Endothelial cell of umbilical vein (primary cell): ENCODE data around the gene ELMOD3. TPM values are rescaled to one million over a fixed set of nuclear protein-coding genes. Genes with fewer than 3 reads are reported as not detected.

Experiments used
- BruUV-seq: library from RNA; stranded (reverse); fragments of 400-500 nt; replicated peaks from 2 replicates; lab custom pipeline; 2021; lab: Mats Ljungman, UMichigan
- CTCF ChIA-PET: fragments of 300-600, 350-600 bp; sonication (Branson Sonifier 250); formaldehyde crosslinking; loops from one replicate; lab custom pipeline; 2021; ENCODE audit warnings: antibody characterized with exemption, inconsistent platforms; lab: Charles Lee
- POLR2A ChIA-PET: fragments of 300-600, 350-600 bp; sonication (Branson Sonifier 250); formaldehyde crosslinking; loops from one replicate; lab custom pipeline; 2021; ENCODE audit warnings: antibody characterized with exemption, inconsistent platforms; lab: Charles Lee
- DNase-seq: peaks from one replicate; pipeline ENCODE4 v3.0.0-alpha.2; 2011; ENCODE audit warnings: low read depth, low spot score
- FAIRE-seq: peaks from 2 replicates; lab custom pipeline; 2011; peaks lifted over from hg19 to GRCh38; lab: Jason Lieb, UNC
- H2AFZ ChIP-seq: 2 replicates; pipeline ENCODE4 v1.6.0; 2012; ENCODE audit warnings: low read depth, low read length, control low read depth, inconsistent platforms
- H3K27ac ChIP-seq: 2 replicates; pipeline ENCODE4 v1.5.1; 2011; ENCODE audit warnings: low read depth, mild to moderate bottlenecking, control low read depth, low read length, moderate library complexity; ENCODE audit not compliant: insufficient read depth
- H3K27me3 ChIP-seq, 2 experiments: 2 replicates each; pipeline versions ENCODE4 v1.6.0 to v1.6.1; 2011; ENCODE audit warnings: low read length in 2 of 2, mixed read lengths in 1 of 2; ENCODE audit not compliant: control insufficient read depth in 2 of 2, insufficient read depth in 2 of 2
- H3K36me3 ChIP-seq, 2 experiments: 2 replicates in 1 of 2; 3 replicates in 1 of 2; pipeline ENCODE4 v1.5.1; 2011; ENCODE audit warnings: low read length in 2 of 2, mild to moderate bottlenecking in 1 of 2, moderate library complexity in 1 of 2; ENCODE audit not compliant: control insufficient read depth in 2 of 2, insufficient read depth in 2 of 2; ENCODE audit errors: extremely low read depth in 1 of 2
- H3K4me1 ChIP-seq: 3 replicates; pipeline ENCODE4 v1.5.1; 2011; ENCODE audit warnings: mild to moderate bottlenecking, low read length; ENCODE audit not compliant: control insufficient read depth, insufficient read depth; ENCODE audit errors: extremely low read depth
- H3K4me2 ChIP-seq: 2 replicates; pipeline ENCODE4 v1.6.1; 2011; ENCODE audit warnings: low read length, control low read depth, mixed read lengths; ENCODE audit not compliant: insufficient read depth
- H3K4me3 ChIP-seq, 3 experiments: fragments of 200-600 bp in 1 of 3; sonication (generic), shearing (Covaris generic) in 1 of 3; replicated peaks in 1 of 3; 2 replicates each; pipeline ENCODE4 v1.5.1; 2011 to 2016; ENCODE audit warnings: control low read depth in 3 of 3, low read length in 3 of 3, mild to moderate bottlenecking in 2 of 3, inconsistent platforms in 1 of 3, low read depth in 1 of 3, moderate library complexity in 1 of 3; ENCODE audit not compliant: insufficient read depth in 1 of 3
- H3K79me2 ChIP-seq: 2 replicates; pipeline ENCODE4 v1.6.0; 2012; ENCODE audit warnings: low read length, inconsistent platforms; ENCODE audit not compliant: control insufficient read depth, insufficient read depth
- H3K9ac ChIP-seq: replicated peaks from 2 replicates; pipeline ENCODE3; 2011; ENCODE audit warnings: low read length, control low read depth; ENCODE audit not compliant: insufficient read depth; ENCODE audit errors: extremely low read depth
- H3K9me1 ChIP-seq: replicated peaks from 3 replicates; pipeline ENCODE4 v1.6.0; 2011; ENCODE audit warnings: mild to moderate bottlenecking, low read length; ENCODE audit not compliant: control insufficient read depth, insufficient read depth; ENCODE audit errors: extremely low read depth
- H3K9me3 ChIP-seq: replicated peaks from 2 replicates; pipeline ENCODE4 v1.5.1; 2012; ENCODE audit warnings: low read length, inconsistent platforms; ENCODE audit not compliant: control insufficient read depth, insufficient read depth
- H4K20me1 ChIP-seq: replicated peaks from 2 replicates; pipeline ENCODE3; 2011; ENCODE audit warnings: mild to moderate bottlenecking, low read length; ENCODE audit not compliant: control insufficient read depth, insufficient read depth; ENCODE audit errors: extremely low read depth
- EZH2 ChIP-seq: IDR thresholded peaks from 2 replicates; pipeline ENCODE4 v1.6.1; 2012; ENCODE audit warnings: borderline replicate concordance, low read depth, mild to moderate bottlenecking, moderate library complexity, low read length, inconsistent platforms; ENCODE audit not compliant: severe bottlenecking
- FOS ChIP-seq: IDR thresholded peaks from 2 replicates; pipeline ENCODE4 v1.6.1; 2011; ENCODE audit warnings: mild to moderate bottlenecking, low read length, moderate library complexity, borderline replicate concordance; ENCODE audit not compliant: insufficient read depth
- GATA2 ChIP-seq: IDR thresholded peaks from 2 replicates; pipeline ENCODE4 v1.7.0; 2011; ENCODE audit warnings: low read depth, mild to moderate bottlenecking, moderate library complexity, mixed read lengths, low read length; ENCODE audit not compliant: insufficient read length, insufficient read depth
- JUN ChIP-seq: IDR thresholded peaks from 2 replicates; pipeline ENCODE4 v1.6.1; 2011; ENCODE audit warnings: borderline replicate concordance, low read depth; ENCODE audit not compliant: insufficient read length, insufficient read depth
- MYC ChIP-seq: IDR thresholded peaks from one replicate; pipeline ENCODE4 v1.6.1; 2011; ENCODE audit warnings: mild to moderate bottlenecking, low read depth, low read length
- POLR2A ChIP-seq: IDR thresholded peaks from 2 replicates; pipeline ENCODE4 v1.6.1; 2012; ENCODE audit warnings: low read depth, mild to moderate bottlenecking, control low read depth, low read length
- POLR2AphosphoS5 ChIP-seq: IDR thresholded peaks from 2 replicates; pipeline ENCODE4 v1.6.1; 2012; ENCODE audit warnings: low read depth, mild to moderate bottlenecking, control low read depth, low read length, moderate library complexity; ENCODE audit not compliant: insufficient read depth
- dilution Hi-C: fragments of 300-500 bp; cut with MboI; formaldehyde crosslinking; loops from one replicate; pipeline ENCODE4 v1.15.0; 2019; ENCODE audit warnings: low sequenced_read_pairs; ENCODE audit not compliant: extremely low pct_ligation_motif_present
- intact Hi-C: fragments of 100-400 bp; cut with micrococcal nuclease; formaldehyde crosslinking; loops from one replicate; pipeline ENCODE4 v1.10.0; 2022
- polyA plus RNA-seq, 4 experiments: library from polyadenylated mRNA; depleted of rRNA in 3 of 4; stranded (reverse) in 3 of 4; unstranded in 1 of 4; fragments of >200 nt; gene quantifications; 2 replicates each; pipeline versions ENCODE4 v1.2.1 to v1.2.3, GENCODE V29; 2011 to 2012; ENCODE audit warnings: missing spikeins in 1 of 4
- total RNA-seq: library from RNA; stranded (reverse); gene quantifications from 2 replicates; pipeline ENCODE4 v1.2.3, GENCODE V29; 2021
- TF ChIP-seq, protein P1 (sequence below): IDR thresholded peaks from 2 replicates; pipeline ENCODE4 v1.6.1; 2011; ENCODE audit not compliant: insufficient read depth, insufficient read length
- TF ChIP-seq, protein P2 (sequence below), 2 donors: IDR thresholded peaks; 1 replicate in 1 of 2; 2 replicates in 1 of 2; pipeline ENCODE4 v1.5.1; 2011; ENCODE audit warnings: low read length in 2 of 2, mild to moderate bottlenecking in 2 of 2, moderate library complexity in 2 of 2, control low read depth in 1 of 2, inconsistent platforms in 1 of 2, low read depth in 1 of 2; ENCODE audit not compliant: insufficient read depth in 1 of 2; ENCODE audit errors: extremely low read depth in 1 of 2

ELMOD3 gene
- total and polyA plus RNA-seq, 2 donors (not counting 3 experiments of a cell fraction or from before 2014, with no cell fraction given) = 12.3 to 22.0 TPM

DNA sequence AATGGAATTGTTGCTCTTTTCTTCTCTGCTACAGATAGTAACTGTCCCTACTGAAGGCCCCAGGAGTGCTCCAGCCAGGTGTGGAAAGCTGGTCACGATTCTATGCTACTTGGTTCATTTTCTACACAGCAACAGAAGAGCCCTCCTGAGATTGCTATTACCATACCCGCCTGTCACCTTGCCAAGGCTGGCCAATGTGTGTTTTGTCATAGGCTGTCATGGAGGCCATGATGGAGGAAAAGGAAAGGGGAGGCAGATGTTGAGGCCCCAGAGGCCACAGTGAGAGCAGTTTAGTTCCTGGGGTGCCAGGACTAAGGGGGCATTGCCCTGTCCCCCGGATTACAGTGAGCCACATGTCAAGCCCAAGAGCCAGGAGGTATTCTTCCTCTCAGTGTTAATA, 952 bp downstream of the ELMOD3 start:
- no peak overlapping the region for H3K27ac ChIP-seq
- CTCF ChIA-PET = interaction anchor here (1.3 to 1.5 kb wide), 3 partner anchors 64 to 240 kb away, joined by 3 to 8 read pairs (median 5); partner anchors contain the start of gene RNF181

More for the DNA sequence above, 952 bp downstream of the ELMOD3 start:
- intact Hi-C loops = no loop called here
- DNase-seq (no peak), FAIRE-seq (no peak)
- H3K27me3 ChIP-seq = no peaks in the 10 kb centered on the region
- peaks cover 4 to 11% of the 10 kb centered on the region in 2 experiments for H3K36me3 ChIP-seq
- H2AFZ ChIP-seq = no peak overlapping the region
- H3K4me2 ChIP-seq = peak overlapping the region; percentile 57
- no peaks in the 10 kb centered on the region for H3K9me3 ChIP-seq
- peaks cover 8% of the 10 kb centered on the region for H3K4me1 ChIP-seq
- H3K79me2 ChIP-seq = peaks cover 17% of the 10 kb centered on the region
- no peaks in the 10 kb centered on the region for H3K9me1 ChIP-seq
- POLR2A ChIA-PET = interaction anchor here (1.9 kb wide), 1 partner anchor 184 kb away, joined by 22 read pairs; the partner anchor contains the start of gene MAT2A
- H4K20me1 ChIP-seq = no peaks in the 10 kb centered on the region
- TF ChIP-seq MYC (no peak), POLR2AphosphoS5 (no peak), POLR2A (no peak), JUN (no peak), FOS (no peak), GATA2 (no peak), EZH2 (no peak)
- TF ChIP-seq, protein P1, sequence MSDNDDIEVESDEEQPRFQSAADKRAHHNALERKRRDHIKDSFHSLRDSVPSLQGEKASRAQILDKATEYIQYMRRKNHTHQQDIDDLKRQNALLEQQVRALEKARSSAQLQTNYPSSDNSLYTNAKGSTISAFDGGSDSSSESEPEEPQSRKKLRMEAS = no peak
- TF ChIP-seq, protein P2, sequence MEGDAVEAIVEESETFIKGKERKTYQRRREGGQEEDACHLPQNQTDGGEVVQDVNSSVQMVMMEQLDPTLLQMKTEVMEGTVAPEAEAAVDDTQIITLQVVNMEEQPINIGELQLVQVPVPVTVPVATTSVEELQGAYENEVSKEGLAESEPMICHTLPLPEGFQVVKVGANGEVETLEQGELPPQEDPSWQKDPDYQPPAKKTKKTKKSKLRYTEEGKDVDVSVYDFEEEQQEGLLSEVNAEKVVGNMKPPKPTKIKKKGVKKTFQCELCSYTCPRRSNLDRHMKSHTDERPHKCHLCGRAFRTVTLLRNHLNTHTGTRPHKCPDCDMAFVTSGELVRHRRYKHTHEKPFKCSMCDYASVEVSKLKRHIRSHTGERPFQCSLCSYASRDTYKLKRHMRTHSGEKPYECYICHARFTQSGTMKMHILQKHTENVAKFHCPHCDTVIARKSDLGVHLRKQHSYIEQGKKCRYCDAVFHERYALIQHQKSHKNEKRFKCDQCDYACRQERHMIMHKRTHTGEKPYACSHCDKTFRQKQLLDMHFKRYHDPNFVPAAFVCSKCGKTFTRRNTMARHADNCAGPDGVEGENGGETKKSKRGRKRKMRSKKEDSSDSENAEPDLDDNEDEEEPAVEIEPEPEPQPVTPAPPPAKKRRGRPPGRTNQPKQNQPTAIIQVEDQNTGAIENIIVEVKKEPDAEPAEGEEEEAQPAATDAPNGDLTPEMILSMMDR (IDR thresholded peaks at IDR 0.05; ENCODE audit: extremely low read depth in 1 of 2, insufficient read depth in 1 of 2, low read depth in 1 of 2, low read length in 2 of 2) = no peak
- no TSS peak for BruUV-seq
- H3K9ac ChIP-seq = peak overlapping the region; percentile 93
- dilution Hi-C loops = no loop called here
- peak overlapping the region in 2 of 3 experiments; percentile 87 to 97 for H3K4me3 ChIP-seq
